ENCODE data around the gene FCN3.
A peak's percentile ranks its signal among the peaks of the same experiment; 100 is the strongest.

Gene FCN3

DNA sequence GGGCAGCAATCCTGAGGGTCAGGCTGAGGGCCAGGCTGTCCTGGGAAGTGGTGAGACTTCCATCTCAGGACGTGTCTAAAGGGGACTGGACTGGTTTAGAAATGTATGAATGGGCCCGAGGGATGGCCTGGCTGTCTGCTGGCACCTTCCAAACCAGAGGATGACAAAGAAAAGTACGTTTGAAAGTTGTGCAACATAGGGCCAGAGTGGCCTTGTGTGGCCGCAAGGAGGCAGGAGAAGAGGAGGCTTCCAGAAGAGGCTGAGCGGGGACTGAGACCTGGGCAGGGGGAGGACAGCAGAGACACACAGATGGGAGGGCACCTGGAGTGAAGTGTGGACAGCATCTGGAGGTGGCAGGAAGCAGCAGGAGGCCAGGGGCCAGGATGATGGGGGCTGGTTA, 35.4 kb downstream of the FCN3 start:
- TF ChIP-seq ZNF274 (IDR thresholded peaks at IDR 0.05; ENCODE audit: low read depth, low read length), result no peak
- H3K4me3 ChIP-seq (ENCODE audit: low read length), result no peak overlapping the region

DNA sequence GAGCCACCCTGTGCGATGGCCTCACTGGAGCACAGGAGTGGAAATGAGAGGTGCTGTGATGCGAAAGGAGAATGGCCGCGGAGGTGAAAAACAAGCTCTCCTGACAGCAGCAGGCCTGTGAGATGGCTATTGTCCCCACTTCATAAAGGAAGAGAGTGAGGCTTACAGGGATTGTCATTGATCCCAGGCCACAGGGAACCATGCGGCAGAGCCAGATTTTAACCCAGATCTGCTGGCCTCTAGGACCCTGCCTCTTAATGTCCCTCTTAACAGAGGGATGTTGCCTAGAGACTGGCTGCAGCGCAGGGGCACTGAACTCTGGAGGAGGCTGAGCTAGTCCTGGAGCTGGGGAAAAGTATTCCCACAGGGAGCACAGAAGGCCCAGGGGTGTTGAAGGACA, 35.9 kb downstream of the FCN3 start:
- H3K4me3 ChIP-seq (ENCODE audit: low read length), result no peak overlapping the region

DNA sequence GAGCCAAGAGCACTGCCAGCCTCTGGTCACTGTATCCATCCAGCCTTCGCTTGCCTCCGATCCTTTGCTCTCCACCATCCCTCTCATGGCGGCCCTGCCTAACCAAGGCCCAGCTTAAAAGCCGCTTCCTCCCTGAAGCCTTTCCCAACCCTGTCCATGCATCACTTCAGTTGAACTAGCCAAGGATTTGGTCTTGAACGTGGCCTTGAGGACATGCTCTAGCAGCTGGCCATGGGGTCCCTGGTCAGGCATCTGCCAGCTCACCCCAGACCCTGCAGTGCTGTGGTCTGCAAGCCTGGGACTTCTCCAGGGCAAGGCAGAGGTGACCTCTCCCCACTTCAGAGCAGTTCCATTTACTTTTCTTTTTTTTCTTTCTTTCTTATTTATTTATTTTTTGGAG, 37.9 kb downstream of the FCN3 start:
- no peak for TF ChIP-seq ZNF274 (IDR thresholded peaks at IDR 0.05; ENCODE audit: low read depth, low read length)
- H3K4me3 ChIP-seq (ENCODE audit: low read length), result no peak overlapping the region

More for the DNA sequence above, 35.9 kb downstream of the FCN3 start:
- no peak for TF ChIP-seq ZNF274 (IDR thresholded peaks at IDR 0.05; ENCODE audit: low read depth, low read length)

DNA sequence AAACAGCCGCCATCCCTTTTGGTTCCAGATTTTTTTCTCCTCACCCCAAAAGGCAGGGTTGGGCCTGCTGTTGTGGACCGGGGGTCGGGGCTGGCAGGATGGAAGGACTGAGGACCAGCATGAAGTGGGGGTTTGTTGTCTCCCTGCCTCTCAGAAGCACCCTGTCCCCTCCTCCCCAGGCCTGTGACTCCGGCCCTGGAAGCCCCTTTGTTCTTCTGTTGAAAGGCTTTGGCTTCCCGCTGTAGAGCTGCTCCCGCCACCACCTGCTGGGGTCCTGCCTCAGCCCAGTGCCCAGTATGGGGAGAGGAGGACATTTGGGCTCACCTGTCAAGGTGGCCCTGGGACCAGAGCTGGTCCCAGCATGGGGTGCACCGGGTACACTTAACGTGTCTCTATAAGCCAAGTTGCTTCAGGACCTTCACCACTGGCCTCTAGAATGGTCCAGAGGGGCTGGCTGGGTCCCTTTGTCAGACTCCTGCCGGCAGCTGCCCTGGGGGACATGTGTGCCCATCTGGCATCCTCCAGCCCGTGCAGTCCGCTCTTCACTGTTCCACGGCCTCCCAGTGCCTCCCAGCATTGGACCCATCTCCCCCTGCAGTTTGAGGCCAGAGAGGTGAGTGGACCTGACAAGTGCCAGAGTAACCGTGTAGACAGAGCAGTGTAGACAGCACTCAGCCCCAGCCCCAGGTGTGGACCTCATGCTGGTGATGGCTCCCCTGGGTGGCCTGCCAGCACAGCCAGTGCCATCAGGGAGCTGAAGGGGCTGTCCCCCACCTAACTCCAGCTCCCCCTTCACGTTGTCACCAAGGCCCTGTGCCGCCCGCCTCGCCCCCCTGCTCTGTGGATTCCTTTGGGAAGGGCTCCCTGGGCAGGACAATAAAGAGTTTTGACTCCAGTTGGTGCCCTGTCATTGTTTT, 38.9 kb downstream of the FCN3 start:
- H3K4me3 ChIP-seq (ENCODE audit: low read length), result no peak overlapping the region
- no peak for TF ChIP-seq ZNF274 (IDR thresholded peaks at IDR 0.05; ENCODE audit: low read depth, low read length)

DNA sequence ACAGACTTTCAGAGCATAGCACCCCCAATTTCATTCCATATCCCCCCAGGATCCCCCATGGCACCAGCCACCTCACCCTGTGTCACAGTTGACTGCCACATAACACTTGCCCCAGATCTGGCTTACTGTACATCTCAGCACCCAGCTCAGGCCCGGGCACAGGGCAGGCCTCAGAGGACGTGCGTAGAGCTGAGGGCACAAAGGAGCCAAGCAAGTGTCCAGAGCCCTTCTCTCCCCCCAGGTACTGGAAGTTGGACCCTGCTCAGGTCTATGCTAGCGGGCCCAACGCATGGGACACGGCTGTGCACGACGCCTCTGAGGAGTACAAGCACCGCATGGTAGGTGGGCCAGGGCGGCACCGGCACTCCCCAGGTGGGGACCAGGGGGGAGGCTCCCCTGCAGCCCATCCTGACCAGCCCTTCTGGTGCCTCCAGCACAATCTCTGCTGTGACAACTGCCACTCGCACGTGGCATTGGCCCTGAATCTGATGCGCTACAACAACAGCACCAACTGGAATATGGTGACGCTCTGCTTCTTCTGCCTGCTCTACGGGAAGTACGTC, 40.8 kb downstream of the FCN3 start:
- no peak for TF ChIP-seq ZNF274 (IDR thresholded peaks at IDR 0.05; ENCODE audit: low read depth, low read length)
- H3K4me3 ChIP-seq (ENCODE audit: low read length), result no peak overlapping the region

DNA sequence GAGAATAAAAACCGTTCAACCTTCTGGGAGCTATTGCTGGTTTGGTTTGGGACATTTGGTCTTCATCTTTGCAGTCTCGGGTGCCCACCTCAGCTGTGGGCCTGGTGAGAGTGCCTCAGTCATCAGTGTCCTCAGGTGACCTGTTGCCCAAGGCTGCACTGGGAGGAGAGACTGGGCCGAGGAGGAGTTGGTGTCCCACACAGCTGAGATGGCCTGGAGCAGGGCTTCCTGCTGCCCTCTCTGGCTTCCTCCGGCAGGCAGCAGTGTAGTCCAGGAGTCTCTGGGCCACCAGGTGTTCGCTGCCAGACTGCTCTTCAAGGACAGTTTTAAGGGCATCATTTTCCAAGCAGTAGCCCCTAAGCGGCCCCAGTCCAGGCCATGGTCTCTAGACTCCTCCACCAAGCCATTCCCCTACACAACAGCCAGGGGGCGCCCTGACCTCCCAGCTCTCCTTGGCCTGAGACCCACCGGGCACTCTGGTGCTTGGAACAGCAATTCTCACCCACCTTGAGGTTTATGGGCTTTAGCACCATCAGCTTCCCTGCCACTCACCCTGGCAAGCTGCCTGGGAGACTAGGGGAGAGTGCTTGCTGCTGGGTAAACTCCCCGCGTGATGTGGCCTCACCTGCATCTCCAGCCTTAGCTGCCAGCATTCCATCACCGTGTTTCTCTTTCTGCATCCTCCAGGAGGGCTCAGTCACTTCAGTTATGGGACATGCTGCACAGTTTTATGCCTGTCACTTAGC, 41.9 kb downstream of the FCN3 start:
- no peak overlapping the region for H3K4me3 ChIP-seq (ENCODE audit: low read length)
- no peak for TF ChIP-seq ZNF274 (IDR thresholded peaks at IDR 0.05; ENCODE audit: low read depth, low read length)

DNA sequence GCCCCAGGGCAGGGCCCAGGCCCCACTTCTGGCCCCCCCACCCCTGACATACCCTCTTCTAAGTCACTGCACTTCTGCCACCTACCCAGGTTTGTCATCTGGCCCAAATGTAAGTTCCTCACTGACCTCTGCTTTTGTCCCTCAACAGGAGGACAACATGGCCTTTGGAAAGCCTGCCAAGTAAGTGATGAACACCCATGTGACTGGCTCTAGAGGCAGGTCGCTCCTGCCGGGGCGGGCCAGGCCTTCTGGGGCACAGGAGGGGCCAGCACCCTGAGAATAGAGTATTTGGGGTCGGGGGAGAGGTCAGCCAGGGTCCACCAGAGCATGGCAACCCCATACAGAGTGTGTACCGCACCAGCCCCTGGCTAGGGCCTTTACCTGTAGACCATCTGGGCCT, 42.7 kb downstream of the FCN3 start:
- H3K4me3 ChIP-seq (ENCODE audit: low read length), result no peak overlapping the region
- no peak for TF ChIP-seq ZNF274 (IDR thresholded peaks at IDR 0.05; ENCODE audit: low read depth, low read length)

DNA sequence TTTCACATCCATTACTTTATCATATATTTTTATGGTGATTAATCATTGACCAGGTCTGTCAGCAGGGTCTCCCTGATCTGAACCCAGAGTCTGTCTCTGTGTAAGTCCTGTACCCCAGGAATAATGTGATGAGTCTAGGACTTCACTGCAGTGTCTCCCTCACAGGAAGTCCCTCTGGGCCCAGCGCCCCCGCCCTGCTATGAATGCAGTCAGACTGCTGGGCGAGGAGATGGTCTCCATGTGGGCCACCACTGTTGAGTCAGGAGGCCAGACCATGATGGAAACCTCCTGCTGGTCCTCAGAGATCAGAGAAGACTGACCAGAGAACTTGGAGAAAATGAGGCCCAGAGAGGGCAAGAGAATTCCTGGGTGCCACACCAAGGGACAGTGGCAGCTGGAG, 43.2 kb downstream of the FCN3 start:
- TF ChIP-seq ZNF274 (IDR thresholded peaks at IDR 0.05; ENCODE audit: low read depth, low read length), result no peak
- no peak overlapping the region for H3K4me3 ChIP-seq (ENCODE audit: low read length)

DNA sequence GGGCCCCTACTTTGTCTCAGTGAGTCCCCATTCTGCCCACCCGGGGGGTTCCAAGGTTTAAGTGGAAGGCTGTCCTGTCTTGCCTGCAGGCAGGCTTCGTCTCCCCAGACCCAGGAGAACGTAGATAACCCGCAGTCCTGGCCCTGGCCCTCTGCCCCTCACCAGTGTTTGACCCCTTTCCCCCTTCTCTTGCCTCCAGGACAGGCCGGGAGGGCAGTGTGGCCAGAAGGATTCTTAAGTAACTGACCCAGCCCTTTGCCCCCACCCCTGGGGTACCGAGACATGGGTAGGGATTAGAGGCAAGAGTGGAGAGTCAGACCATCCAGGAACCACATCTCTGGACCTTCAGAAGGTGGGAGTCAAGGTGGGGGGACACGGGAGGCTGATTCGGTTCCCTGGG, 43.8 kb downstream of the FCN3 start:
- no peak for TF ChIP-seq ZNF274 (IDR thresholded peaks at IDR 0.05; ENCODE audit: low read depth, low read length)
- H3K4me3 ChIP-seq (ENCODE audit: low read length), result no peak overlapping the region

DNA sequence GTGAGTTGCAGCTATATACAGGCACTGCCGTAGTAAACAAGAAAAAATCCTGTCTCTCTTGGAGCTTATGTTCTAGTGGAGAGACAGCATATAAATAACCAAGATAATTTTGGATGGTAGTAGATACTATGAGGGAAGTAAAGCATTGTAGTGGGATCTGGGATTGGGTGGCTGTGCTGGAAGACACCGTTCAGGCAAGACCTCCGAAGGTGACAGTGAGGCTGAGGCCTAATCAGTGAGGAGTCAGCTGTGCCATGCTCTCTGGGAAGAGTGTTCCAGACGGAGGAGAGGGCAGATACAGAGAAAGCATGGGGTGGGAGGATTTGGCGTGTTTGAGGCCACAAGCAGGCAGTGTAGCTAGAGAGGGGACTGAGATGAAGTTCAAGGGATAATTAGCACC, 46.7 kb downstream of the FCN3 start:
- no peak for TF ChIP-seq ZNF274 (IDR thresholded peaks at IDR 0.05; ENCODE audit: low read depth, low read length)
- H3K4me3 ChIP-seq (ENCODE audit: low read length), result no peak overlapping the region

DNA sequence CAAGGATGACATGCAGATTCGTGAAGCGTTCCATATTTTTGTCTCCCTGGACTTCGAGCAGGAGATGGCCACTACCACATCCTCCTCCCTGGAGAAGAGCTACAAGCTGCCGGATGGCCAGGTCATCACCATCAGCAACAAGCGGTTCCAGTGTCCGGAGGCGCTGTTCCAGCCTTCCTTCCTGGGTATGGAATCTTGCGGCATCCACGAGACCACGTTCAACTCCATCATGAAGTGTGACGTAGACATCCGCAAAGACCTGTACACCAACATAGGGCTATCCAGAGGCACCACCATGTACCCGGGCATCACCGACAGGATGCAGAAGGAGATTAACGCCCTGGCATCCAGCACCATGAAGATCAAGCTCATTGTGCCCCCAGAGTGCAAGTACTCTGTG, 49.3 kb downstream of the FCN3 start:
- H3K4me3 ChIP-seq (ENCODE audit: low read length), result no peak overlapping the region
- TF ChIP-seq ZNF274 (IDR thresholded peaks at IDR 0.05; ENCODE audit: low read depth, low read length), result no peak

DNA sequence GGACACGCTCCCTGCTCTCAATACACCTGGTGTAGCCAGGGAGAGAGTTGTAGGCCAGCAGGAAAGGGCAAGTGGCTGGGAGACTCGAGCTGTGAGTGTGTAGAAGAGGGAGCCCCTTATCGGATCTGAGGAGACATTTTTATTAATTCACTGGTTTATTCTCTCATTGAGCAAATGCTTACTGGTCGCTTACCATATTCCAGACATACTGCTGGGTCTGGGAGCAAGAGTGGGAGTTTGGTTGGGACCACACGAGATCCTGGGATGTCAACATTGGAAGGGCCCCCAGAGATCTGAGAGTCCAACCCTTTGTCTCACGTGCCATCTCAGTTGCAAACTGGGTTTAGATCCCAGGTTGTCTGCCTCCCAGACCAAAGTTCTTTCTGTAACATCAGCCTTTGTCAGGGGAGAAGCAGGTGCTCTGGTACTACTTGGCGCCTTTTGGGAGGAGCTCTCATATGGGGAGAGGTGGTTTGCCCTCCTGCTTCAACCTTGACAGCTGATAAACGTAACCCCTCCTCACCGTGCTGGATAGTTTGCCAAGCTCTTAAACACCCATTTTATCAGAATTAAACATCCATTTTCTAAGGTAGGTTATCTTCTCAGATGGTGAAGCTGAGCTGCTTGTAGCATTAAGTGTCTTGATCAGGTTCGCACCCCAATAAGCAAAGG, 51.9 kb downstream of the FCN3 start:
- TF ChIP-seq ZNF274 (IDR thresholded peaks at IDR 0.05; ENCODE audit: low read depth, low read length), result no peak
- H3K4me3 ChIP-seq (ENCODE audit: low read length), result peak overlapping the region; percentile 89

DNA sequence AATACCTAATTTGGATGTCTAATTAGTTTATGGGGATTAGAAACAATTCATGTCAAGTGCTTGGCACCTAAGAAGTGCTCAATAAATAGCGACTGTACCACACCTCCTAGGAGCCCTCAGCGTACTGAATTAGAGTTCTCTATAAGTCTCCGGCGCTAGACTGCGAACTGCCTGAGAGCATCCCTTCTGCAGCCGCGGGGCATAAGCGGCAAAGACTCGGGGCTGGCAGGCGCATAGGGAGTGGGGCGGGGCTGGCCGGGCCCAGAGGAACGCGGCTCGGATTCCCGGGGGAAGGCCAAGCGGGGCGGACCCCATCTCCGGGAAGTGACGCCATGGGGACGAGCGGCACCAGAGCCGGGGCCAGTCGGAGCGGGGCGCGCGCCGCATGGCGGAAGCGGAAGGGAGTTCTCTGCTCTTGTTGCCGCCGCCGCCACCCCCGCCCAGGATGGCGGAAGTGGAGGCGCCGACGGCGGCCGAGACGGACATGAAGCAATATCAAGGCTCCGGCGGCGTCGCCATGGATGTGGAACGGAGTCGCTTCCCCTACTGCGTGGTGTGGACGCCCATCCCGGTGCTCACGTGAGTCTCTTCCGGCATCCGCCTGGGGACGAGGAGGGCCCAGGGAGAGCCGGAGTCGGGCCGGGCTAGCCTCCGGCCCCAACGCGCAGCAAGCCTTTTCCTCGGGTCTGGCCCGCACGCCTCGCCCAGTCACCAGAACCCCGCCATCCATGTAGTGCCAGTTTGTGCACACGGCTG, 52.6 kb downstream of the FCN3 start, which contains the start of gene TMEM222:
TSS of gene TMEM222 (plus strand) at position 351 of the 756 bp plus-strand sequence. CDS start at position 386, 35 bp downstream.
- TF ChIP-seq ZNF274 (IDR thresholded peaks at IDR 0.05; ENCODE audit: low read depth, low read length), result no peak
- H3K4me3 ChIP-seq (ENCODE audit: low read length), result peak within 1 kb of the TSS; percentile 89
